ENCODE results near the gene PIP5KL1. TPM values are rescaled to one million over a fixed set of nuclear protein-coding genes. Genes with fewer than 3 reads are reported as not detected.

Gene PIP5KL1
- total and polyA plus RNA-seq, 2 of the 4 experiments (the other 2 are of a cell fraction): 0.36 to 3.6 TPM

GRCh38 chr9:127931092-127931881 lies 710 bp upstream of the PIP5KL1 start:
- peak overlapping the region; percentile 89 for H2AK5ac ChIP-seq (ENCODE audit: low read depth, low read length)
- peaks cover 6% of the 10 kb centered on the region for H3K36me3 ChIP-seq (ENCODE audit: control insufficient read depth, insufficient read depth, low read length)
- POLR2A ChIA-PET (ENCODE audit: unreplicated experiment): no interaction called here
- H2BK20ac ChIP-seq (ENCODE audit: low read depth, low read length): 0 out of 2 replicates have a peak overlapping the region, but pooled peaks have one; percentile 16
- peak overlapping the region; percentile 57 for H3K4ac ChIP-seq (ENCODE audit: low read depth, low read length)
- H3K56ac ChIP-seq (ENCODE audit: extremely low read depth, insufficient read depth, low read length): no peak overlapping the region; the same call in 1 of the 2 replicates
- H3K9ac ChIP-seq (ENCODE audit: low read depth, low read length): peak overlapping the region; percentile 35
- peak overlapping the region; percentile 59 for H2BK5ac ChIP-seq (ENCODE audit: low read depth, low read length, poor library complexity, severe bottlenecking)
- in situ Hi-C loops (cut with MboI; ENCODE audit: low sequenced_read_pairs) (no loop called here), intact Hi-C loops (cut with micrococcal nuclease) (no loop called here), dilution Hi-C loops (cut with HindIII; ENCODE audit: low sequenced_read_pairs, unreplicated experiment) (no loop called here)
- H4K5ac ChIP-seq (ENCODE audit: low read depth, low read length): peak overlapping the region; percentile 32
- H2BK15ac ChIP-seq (ENCODE audit: low read depth, low read length): peak overlapping the region; percentile 19; the same call in 1 of the 3 replicates
- peak overlapping the region; percentile 20 to 83; a peak in 3 of 4 replicates for H4K8ac ChIP-seq (ENCODE audit: low read depth in 2 of 2, low read length in 2 of 2)
- DNase-seq (peak; percentile 74), ATAC-seq (ENCODE audit: low read depth) (peak; percentile 47)
- H3K9me1 ChIP-seq (ENCODE audit: insufficient read depth, low read length): peaks cover 32% of the 10 kb centered on the region
- no peaks in the 10 kb centered on the region for H3K9me3 ChIP-seq (ENCODE audit: control insufficient read depth, insufficient read depth, low read length)
- CTCF ChIA-PET: interaction anchor here (0.7 kb wide), 1 partner anchor 152 kb away, joined by 3 read pairs; no protein-coding TSS in a partner anchor
- peak overlapping the region; percentile 92 for H2AFZ ChIP-seq (replicated peaks; ENCODE audit: low read length, poor library complexity)
- peak overlapping the region; percentile 60 for H3K4me3 ChIP-seq (ENCODE audit: insufficient read depth, low read depth, low read length)
- H3K79me1 ChIP-seq (ENCODE audit: low read depth in 1 of 2, low read length in 2 of 2): peaks cover 7 to 41% of the 10 kb centered on the region in 2 experiments; a peak in 3 of 4 replicates
- peaks cover 23% of the 10 kb centered on the region for H4K20me1 ChIP-seq (ENCODE audit: insufficient read depth, low read length)
- H3K4me2 ChIP-seq (ENCODE audit: low read depth, low read length): peak overlapping the region; percentile 80
- peak overlapping the region; percentile 97 for H2AK9ac ChIP-seq (replicated peaks; ENCODE audit: low read depth, low read length, poor library complexity)
- H3K4me1 ChIP-seq (ENCODE audit: control insufficient read depth, insufficient read depth, low read length): peaks cover 16% of the 10 kb centered on the region
- peak overlapping the region; percentile 53; the same call in 1 of the 2 replicates for H3K14ac ChIP-seq (replicated peaks; ENCODE audit: low read depth, low read length)
- no TSS peak for BruUV-seq (replicated peaks)
- H3K18ac ChIP-seq (ENCODE audit: low read depth, low read length): peak overlapping the region; percentile 33
- H3K27me3 ChIP-seq (ENCODE audit: control insufficient read depth, insufficient read depth, low read length): no peaks in the 10 kb centered on the region
- peak overlapping the region; percentile 39; the same call in 1 of the 2 replicates for H3K23ac ChIP-seq (ENCODE audit: low read depth, low read length)
- peak overlapping the region; percentile 65 for H2BK120ac ChIP-seq (ENCODE audit: low read depth, low read length)
- peak overlapping the region; percentile 23 for H3K27ac ChIP-seq (ENCODE audit: insufficient read depth, low read length)
- H4K91ac ChIP-seq (ENCODE audit: insufficient read depth, low read depth, low read length): peak overlapping the region; percentile 57
- WGBS, 2 experiments (ENCODE audit: extremely low coverage in 2 of 2, insufficient read length in 1 of 2): 10% methylated on average over 14 of the region's 18 CpGs; no CpG with 5 or more reads in 1 of the 2 experiments
- TF ChIP-seq MAFK (IDR thresholded peaks at IDR 0.05; ENCODE audit: low read depth, low read length) (no peak), BHLHE40 (IDR thresholded peaks at IDR 0.05; ENCODE audit: low read depth, low read length) (peak; percentile 50), RCOR1 (IDR thresholded peaks at IDR 0.05; ENCODE audit: insufficient replicate concordance, low read length) (no peak), CHD1 (IDR thresholded peaks at IDR 0.05; ENCODE audit: low read depth, low read length) (no peak), NFE2L2 (IDR thresholded peaks at IDR 0.05; ENCODE audit: low read depth, low read length) (no peak), MXI1 (IDR thresholded peaks at IDR 0.05; ENCODE audit: borderline replicate concordance, low read depth, low read length) (peak; percentile 49; the same call in 1 of the 2 replicates), RAD21 (IDR thresholded peaks at IDR 0.05; ENCODE audit: low read length) (no peak), ELK1 (IDR thresholded peaks at IDR 0.05; ENCODE audit: borderline replicate concordance, low read depth, low read length) (no peak), SMC3 (IDR thresholded peaks at IDR 0.05; ENCODE audit: low read depth, low read length) (no peak), CEBPB (IDR thresholded peaks at IDR 0.05; ENCODE audit: low read depth, low read length) (peak; percentile 64), RFX5 (IDR thresholded peaks at IDR 0.05; ENCODE audit: low read depth, low read length) (no peak)
- TF ChIP-seq, protein P1, sequence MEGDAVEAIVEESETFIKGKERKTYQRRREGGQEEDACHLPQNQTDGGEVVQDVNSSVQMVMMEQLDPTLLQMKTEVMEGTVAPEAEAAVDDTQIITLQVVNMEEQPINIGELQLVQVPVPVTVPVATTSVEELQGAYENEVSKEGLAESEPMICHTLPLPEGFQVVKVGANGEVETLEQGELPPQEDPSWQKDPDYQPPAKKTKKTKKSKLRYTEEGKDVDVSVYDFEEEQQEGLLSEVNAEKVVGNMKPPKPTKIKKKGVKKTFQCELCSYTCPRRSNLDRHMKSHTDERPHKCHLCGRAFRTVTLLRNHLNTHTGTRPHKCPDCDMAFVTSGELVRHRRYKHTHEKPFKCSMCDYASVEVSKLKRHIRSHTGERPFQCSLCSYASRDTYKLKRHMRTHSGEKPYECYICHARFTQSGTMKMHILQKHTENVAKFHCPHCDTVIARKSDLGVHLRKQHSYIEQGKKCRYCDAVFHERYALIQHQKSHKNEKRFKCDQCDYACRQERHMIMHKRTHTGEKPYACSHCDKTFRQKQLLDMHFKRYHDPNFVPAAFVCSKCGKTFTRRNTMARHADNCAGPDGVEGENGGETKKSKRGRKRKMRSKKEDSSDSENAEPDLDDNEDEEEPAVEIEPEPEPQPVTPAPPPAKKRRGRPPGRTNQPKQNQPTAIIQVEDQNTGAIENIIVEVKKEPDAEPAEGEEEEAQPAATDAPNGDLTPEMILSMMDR (conservative IDR thresholded peaks at IDR 0.05; ENCODE audit: low read depth, low read length): no peak
- TF ChIP-seq, protein P2, sequence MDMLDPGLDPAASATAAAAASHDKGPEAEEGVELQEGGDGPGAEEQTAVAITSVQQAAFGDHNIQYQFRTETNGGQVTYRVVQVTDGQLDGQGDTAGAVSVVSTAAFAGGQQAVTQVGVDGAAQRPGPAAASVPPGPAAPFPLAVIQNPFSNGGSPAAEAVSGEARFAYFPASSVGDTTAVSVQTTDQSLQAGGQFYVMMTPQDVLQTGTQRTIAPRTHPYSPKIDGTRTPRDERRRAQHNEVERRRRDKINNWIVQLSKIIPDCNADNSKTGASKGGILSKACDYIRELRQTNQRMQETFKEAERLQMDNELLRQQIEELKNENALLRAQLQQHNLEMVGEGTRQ (IDR thresholded peaks at IDR 0.05; ENCODE audit: low read depth, low read length): peak; percentile 69; the same call in 1 of the 2 replicates

Measured in IMR-90 (cell line).